ENCODE data around the gene SLC22A5. TPM values are rescaled to one million over a fixed set of nuclear protein-coding genes. Genes with fewer than 3 reads are reported as not detected.
"Not testable (repeated sequence)": the region's sequence is repeated elsewhere in the genome, so short reads cannot be mapped to it uniquely, and the experiment has no call there.

The SLC22A5 gene
- total and polyA plus RNA-seq, 8 donors: 5.5 to 13.1 (median 7.8) TPM

- H3K4me1 ChIP-seq: peaks cover 0 to 14% (median 4%) of the 10 kb centered on the region in 3 donors
- TF ChIP-seq CTCF (IDR thresholded peaks at IDR 0.05): no peak
- DNase-seq (no peak), FAIRE-seq (no peak), ATAC-seq (no peak)
- no peaks in the 10 kb centered on the region for H3K27me3 ChIP-seq
- WGBS, 2 donors: 91% methylated on average over 6 of the region's 6 CpGs
- intact Hi-C loops (cut with DNase I): no loop called here
- no peaks in the 10 kb centered on the region for H3K9me3 ChIP-seq
- no peak overlapping the region for H3K4me3 ChIP-seq
- H3K36me3 ChIP-seq: peaks cover 0 to 30% (median 11%) of the 10 kb centered on the region in 3 donors
- no peak overlapping the region for H3K27ac ChIP-seq
Measured at GRCh38 chr5:132392978-132393825, 23.7 kb downstream of the SLC22A5 start.

GRCh38 chr5:132394667-132395259 is 25.3 kb downstream of the SLC22A5 start:
- DNase-seq: no peak
- intact Hi-C loops (cut with DNase I): no loop called here
- Histone ChIP-seq H3K4me3 (no peak overlapping the region), H3K9me3 (no peaks in the 10 kb centered on the region), H3K36me3 (peaks cover 0 to 30% (median 11%) of the 10 kb centered on the region in 3 donors), H3K4me1 (no peaks in the 10 kb centered on the region), H3K27me3 (no peaks in the 10 kb centered on the region), H3K27ac (no peak overlapping the region)
- peak in 2 of 4 donors; percentile 63 to 77 for ATAC-seq
- no peak for TF ChIP-seq CTCF (IDR thresholded peaks at IDR 0.05)
- FAIRE-seq: no peak
- WGBS, 2 donors: 72 to 76% methylated on average over 4 of the region's 4 CpGs

GRCh38 chr5:132396589-132397031 is 27.1 kb downstream of the SLC22A5 start:
- Histone ChIP-seq H3K27me3 (no peaks in the 10 kb centered on the region), H3K36me3 (peaks cover 0 to 30% (median 11%) of the 10 kb centered on the region in 3 donors), H3K4me1 (no peaks in the 10 kb centered on the region), H3K9me3 (no peaks in the 10 kb centered on the region), H3K4me3 (no peak overlapping the region), H3K27ac (no peak overlapping the region)
- TF ChIP-seq CTCF (IDR thresholded peaks at IDR 0.05): no peak
- intact Hi-C loops (cut with DNase I): no loop called here
- 68 to 83% methylated on average over 1 of the region's 1 CpG for WGBS, 2 donors
- DNase-seq: no peak
- no peak for ATAC-seq
- no peak for FAIRE-seq

GRCh38 chr5:132397224-132397623 is 27.7 kb downstream of the SLC22A5 start:
- no peak for FAIRE-seq
- no peaks in the 10 kb centered on the region for H3K4me1 ChIP-seq
- TF ChIP-seq CTCF (IDR thresholded peaks at IDR 0.05): no peak
- DNase-seq: no peak
- H3K9me3 ChIP-seq: no peaks in the 10 kb centered on the region
- H3K27ac ChIP-seq: no peak overlapping the region
- ATAC-seq: no peak
- WGBS, 2 donors: 90 to 91% methylated on average over 2 of the region's 2 CpGs
- peaks cover 0 to 30% (median 11%) of the 10 kb centered on the region in 3 donors for H3K36me3 ChIP-seq
- intact Hi-C loops (cut with DNase I): no loop called here
- H3K27me3 ChIP-seq: no peaks in the 10 kb centered on the region
- no peak overlapping the region for H3K4me3 ChIP-seq

GRCh38 chr5:132397936-132398675 is 28.6 kb downstream of the SLC22A5 start:
- not testable (repeated sequence) for FAIRE-seq

GRCh38 chr5:132404041-132404440 is 34.5 kb downstream of the SLC22A5 start:
- H3K4me3 ChIP-seq; H3K36me3 ChIP-seq; FAIRE-seq; ATAC-seq; H3K27me3 ChIP-seq; H3K27ac ChIP-seq; H3K9me3 ChIP-seq; intact Hi-C loops (cut with DNase I); H3K4me1 ChIP-seq; DNase-seq: not testable (repeated sequence)
- WGBS, 2 donors: 71 to 86% methylated on average over 2 of the region's 2 CpGs

More at GRCh38 chr5:132397936-132398675, 28.6 kb downstream of the SLC22A5 start:
- H3K36me3 ChIP-seq: peaks cover 0 to 23% (median 11%) of the 10 kb centered on the region in 3 donors
- 88 to 89% methylated on average over 12 of the region's 12 CpGs for WGBS, 2 donors
- intact Hi-C loops (cut with DNase I); H3K9me3 ChIP-seq; DNase-seq; H3K27me3 ChIP-seq; H3K27ac ChIP-seq; H3K4me3 ChIP-seq; ATAC-seq; H3K4me1 ChIP-seq: not testable (repeated sequence)
